OCI-LY1 (cell line): ENCODE measurements around the gene CD164.

Experiments used
- CTCF ChIP-seq: fragments of 200-600 bp; sonication (generic), shearing (Covaris generic); IDR thresholded peaks from 2 replicates; pipeline ENCODE4 v1.5.1; 2017; ENCODE audit warnings: mild to moderate bottlenecking, antibody characterized with exemption, low read length, moderate library complexity, mixed read lengths
- EZH2 ChIP-seq: fragments of 200-600 bp; sonication (generic), shearing (Covaris generic); IDR thresholded peaks from 2 replicates; pipeline ENCODE4 v1.8.0; 2017; ENCODE audit warnings: borderline replicate concordance, mixed run types, mild to moderate bottlenecking, antibody characterized with exemption, low read length, moderate library complexity, mixed read lengths

DNA sequence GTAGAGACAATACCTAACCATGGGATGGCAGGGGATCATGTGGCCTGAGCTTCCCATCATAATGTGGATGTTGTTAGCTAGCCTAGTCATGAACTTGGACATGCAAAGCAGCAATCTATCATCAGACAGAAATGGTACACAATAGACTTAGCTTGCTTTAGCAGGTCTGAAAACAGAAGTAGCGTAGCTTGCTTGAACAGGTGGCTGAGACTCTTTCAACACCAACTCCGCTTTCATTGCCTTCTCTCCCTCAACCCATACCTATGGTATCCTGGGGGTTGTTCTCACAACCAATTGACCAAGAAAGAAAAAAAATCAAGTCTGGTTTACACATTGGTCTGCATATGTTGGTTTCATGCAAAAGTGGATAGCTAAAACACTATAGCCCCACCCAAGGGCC lies 23.0 kb downstream of the CD164 start:
- no peak for TF ChIP-seq CTCF
- TF ChIP-seq EZH2, result no peak
